HCT116 (cell line): ENCODE measurements around the gene GNB5. TPM values are rescaled to one million over a fixed set of nuclear protein-coding genes. Genes with fewer than 3 reads are reported as not detected.

Experiments
- ATAC-seq: fragments of 200-7000 bp; cut with Tn5 transposase; 2 replicates; pipeline ENCODE4 v1.9.1; 2020; ENCODE audit warnings: mild to moderate bottlenecking, moderate library complexity
- BruUV-seq: library from RNA; stranded (reverse); fragments of 400-500 nt; replicated peaks from 2 replicates; lab custom pipeline; 2021; lab: Mats Ljungman, UMichigan
- CTCF ChIA-PET: fragments of 300-600 bp; sonication (Branson Sonifier 250); formaldehyde crosslinking; loops from one replicate; lab custom pipeline; 2021; ENCODE audit warnings: antibody characterized with exemption; lab: Charles Lee
- POLR2A ChIA-PET: fragments of 300-600, 350-600 bp; sonication (Branson Sonifier 250); formaldehyde crosslinking; loops from one replicate; lab custom pipeline; 2021; ENCODE audit warnings: antibody characterized with exemption; lab: Charles Lee
- RAD21 ChIA-PET, 2 experiments: fragments of 300-600 bp; sonication (Branson Sonifier 250); formaldehyde crosslinking; loops; one replicate each; lab custom pipeline; 2023; ENCODE audit warnings: low total read pairs in 2 of 2; ENCODE audit not compliant: uncharacterized antibody in 2 of 2, unreplicated experiment in 2 of 2, low non-redundant PET in 1 of 2; lab: Charles Lee
- DNase-seq: peaks from one replicate; pipeline ENCODE4 v3.0.0-alpha.2; 2010; ENCODE audit warnings: low read depth, low spot score
- H2AFZ ChIP-seq: fragments of 200-600 bp; shearing (Covaris generic), sonication (generic); 2 replicates; pipeline ENCODE4 v1.6.1; 2017; ENCODE audit warnings: low read depth, mixed run types, mixed read lengths, antibody characterized with exemption, low read length; ENCODE audit not compliant: poor library complexity, severe bottlenecking
- H3K27ac ChIP-seq: 2 replicates; pipeline ENCODE4 v1.5.1; 2012; ENCODE audit warnings: low read depth, low read length
- H3K27me3 ChIP-seq: fragments of 200-600 bp; sonication (generic); 2 replicates; pipeline ENCODE4 v1.6.1; 2016; ENCODE audit warnings: mixed run types, low read length, mixed read lengths; ENCODE audit not compliant: insufficient read depth
- H3K36me3 ChIP-seq, 2 experiments: fragments of 200-500 bp in 1 of 2; fragments of 200-600 bp in 1 of 2; sonication (Bioruptor generic) in 1 of 2; sonication (generic) in 1 of 2; 2 replicates each; pipeline versions ENCODE4 v1.5.1 to v1.6.1; 2014 to 2016; ENCODE audit warnings: low read length in 2 of 2, inconsistent platforms in 1 of 2, mixed read lengths in 1 of 2, mixed run types in 1 of 2; ENCODE audit not compliant: insufficient read depth in 2 of 2, control insufficient read depth in 1 of 2
- H3K4me1 ChIP-seq, 2 experiments: fragments of 200-600 bp in 1 of 2; sonication (generic) in 1 of 2; 2 replicates each; pipeline versions ENCODE4 v1.5.1 to v1.6.1; 2012 to 2017; ENCODE audit warnings: low read length in 2 of 2, inconsistent platforms in 1 of 2, mild to moderate bottlenecking in 1 of 2, mixed read lengths in 1 of 2, mixed run types in 1 of 2, moderate library complexity in 1 of 2; ENCODE audit not compliant: insufficient read depth in 2 of 2, control insufficient read depth in 1 of 2
- H3K4me2 ChIP-seq: fragments of 200-600 bp; sonication (generic); 2 replicates; pipeline ENCODE4 v1.6.1; 2017; ENCODE audit warnings: mixed run types, low read length, mixed read lengths
- H3K4me3 ChIP-seq, 2 experiments: fragments of 200-600 bp in 1 of 2; sonication (generic) in 1 of 2; replicated peaks in 1 of 2; 2 replicates each; pipeline ENCODE4 v1.5.1; 2011 to 2016; ENCODE audit warnings: low read length in 2 of 2, control low read depth in 1 of 2, low read depth in 1 of 2, mild to moderate bottlenecking in 1 of 2, mixed read lengths in 1 of 2, mixed run types in 1 of 2
- H3K79me2 ChIP-seq: fragments of 200-600 bp; sonication (generic); 2 replicates; pipeline ENCODE4 v1.6.1; 2017; ENCODE audit warnings: mild to moderate bottlenecking, mixed run types, low read length, moderate library complexity, mixed read lengths; ENCODE audit not compliant: insufficient read depth
- H3K9ac ChIP-seq: fragments of 200-600 bp; sonication (generic); 2 replicates; pipeline ENCODE4 v1.6.1; 2016; ENCODE audit warnings: low read length, mixed read lengths
- H3K9me2 ChIP-seq: fragments of 200-600 bp; sonication (generic), shearing (Covaris generic); 2 replicates; pipeline ENCODE4 v1.6.1; 2017; ENCODE audit warnings: mixed run types, mild to moderate bottlenecking, moderate library complexity; ENCODE audit not compliant: insufficient read depth
- H3K9me3 ChIP-seq, 2 experiments: fragments of 200-500 bp in 1 of 2; fragments of 200-600 bp in 1 of 2; sonication (Bioruptor generic) in 1 of 2; sonication (generic) in 1 of 2; 2 replicates each; pipeline ENCODE4 v1.6.1; 2014 to 2017; ENCODE audit warnings: low read length in 2 of 2, mixed read lengths in 2 of 2, inconsistent platforms in 1 of 2, low read depth in 1 of 2, mild to moderate bottlenecking in 1 of 2, mixed run types in 1 of 2, moderate library complexity in 1 of 2; ENCODE audit not compliant: control insufficient read depth in 1 of 2, insufficient read depth in 1 of 2
- H4K20me1 ChIP-seq: fragments of 200-600 bp; sonication (generic), shearing (Covaris generic); 2 replicates; pipeline ENCODE4 v1.6.1; 2017; ENCODE audit warnings: mixed run types, mild to moderate bottlenecking, moderate library complexity; ENCODE audit not compliant: insufficient read depth
- CBX3 ChIP-seq: IDR thresholded peaks from 2 replicates; pipeline ENCODE4 v1.6.1; 2012; ENCODE audit warnings: low read depth
- EGR1 ChIP-seq: IDR thresholded peaks from 2 replicates; pipeline ENCODE4 v1.6.1; 2012; ENCODE audit warnings: low read depth
- ELF1 ChIP-seq: IDR thresholded peaks from 2 replicates; pipeline ENCODE4 v1.6.1; 2012; ENCODE audit warnings: low read depth, borderline replicate concordance
- EZH2 ChIP-seq: fragments of 200-600 bp; sonication (generic); IDR thresholded peaks from 2 replicates; pipeline ENCODE4 v1.6.1; 2017; ENCODE audit warnings: antibody characterized with exemption, mixed run types
- EZH2phosphoT487 ChIP-seq: fragments of 200-600 bp; IDR thresholded peaks from 2 replicates; pipeline ENCODE4 v1.6.1; 2018; ENCODE audit warnings: antibody characterized with exemption, borderline replicate concordance
- FOSL1 ChIP-seq: IDR thresholded peaks from 2 replicates; pipeline ENCODE4 v1.6.1; 2012; ENCODE audit warnings: low read depth
- JUND ChIP-seq: IDR thresholded peaks from 2 replicates; pipeline ENCODE4 v1.6.1; 2012
- POLR2A ChIP-seq: IDR thresholded peaks from 2 replicates; pipeline ENCODE4 v1.7.0; 2011; ENCODE audit warnings: borderline replicate concordance; ENCODE audit not compliant: insufficient read depth, insufficient read length; ENCODE audit errors: extremely low read depth
- POLR2AphosphoS5 ChIP-seq: IDR thresholded peaks from 2 replicates; pipeline ENCODE4 v1.6.1; 2011; ENCODE audit warnings: mild to moderate bottlenecking, low read depth, low read length, moderate library complexity
- RAD21 ChIP-seq: IDR thresholded peaks from 2 replicates; pipeline ENCODE4 v1.6.1; 2012; ENCODE audit warnings: low read depth, mild to moderate bottlenecking
- SIN3A ChIP-seq: IDR thresholded peaks from 2 replicates; pipeline ENCODE4 v1.6.1; 2012; ENCODE audit warnings: low read depth
- TCF7L2 ChIP-seq: IDR thresholded peaks from 2 replicates; pipeline ENCODE4 v1.7.0; 2011; ENCODE audit warnings: borderline replicate concordance, inconsistent platforms; ENCODE audit not compliant: insufficient read depth, insufficient read length; ENCODE audit errors: extremely low read depth
- YY1 ChIP-seq: IDR thresholded peaks from 2 replicates; pipeline ENCODE4 v1.6.1; 2011; ENCODE audit warnings: low read length, low read depth, moderate library complexity, mild to moderate bottlenecking; ENCODE audit not compliant: insufficient replicate concordance; ENCODE audit errors: extremely low read depth
- ZNF274 ChIP-seq: fragments of 200-500 bp; sonication (Bioruptor generic); IDR thresholded peaks from 2 replicates; pipeline ENCODE4 v1.6.1; 2014; ENCODE audit warnings: mild to moderate bottlenecking, low read depth, low read length, inconsistent platforms
- intact Hi-C: fragments of 100-400 bp; cut with micrococcal nuclease; formaldehyde crosslinking; loops from 2 replicates; pipeline ENCODE4 v1.10.0; 2022
- total RNA-seq: library from RNA; stranded (reverse); gene quantifications from one replicate; pipeline ENCODE4 v1.2.1, GENCODE V29; 2021; ENCODE audit not compliant: unreplicated experiment
- TF ChIP-seq, protein P1 (sequence below): IDR thresholded peaks from 2 replicates; pipeline ENCODE4 v1.6.1; 2011; ENCODE audit warnings: mild to moderate bottlenecking, low read length, moderate library complexity; ENCODE audit not compliant: insufficient replicate concordance; ENCODE audit errors: extremely low read depth
- TF ChIP-seq, protein P2 (sequence below), 3 experiments: fragments of 200-600 bp in 1 of 3; sonication (generic) in 1 of 3; IDR thresholded peaks in 2 of 3; conservative IDR thresholded peaks in 1 of 3; 2 replicates each; pipeline ENCODE4 v1.5.1; 2012 to 2017; ENCODE audit warnings: low read depth in 2 of 3, low read length in 2 of 3, antibody characterized with exemption in 1 of 3, borderline replicate concordance in 1 of 3, control low read depth in 1 of 3, mild to moderate bottlenecking in 1 of 3, mixed read lengths in 1 of 3, mixed run types in 1 of 3, moderate library complexity in 1 of 3; ENCODE audit not compliant: insufficient read depth in 1 of 3
- TF ChIP-seq, protein P3 (sequence below): IDR thresholded peaks from 2 replicates; pipeline ENCODE4 v1.6.1; 2012
- TF ChIP-seq, protein P4 (sequence below): IDR thresholded peaks from 2 replicates; pipeline ENCODE4 v1.6.1; 2012; ENCODE audit warnings: low read depth
- TF ChIP-seq, protein P5 (sequence below): IDR thresholded peaks from 2 replicates; pipeline ENCODE4 v1.6.1; 2012

The GNB5 gene
- total RNA-seq, 1 experiment from 2014 or later, result 27.6 TPM

DNA sequence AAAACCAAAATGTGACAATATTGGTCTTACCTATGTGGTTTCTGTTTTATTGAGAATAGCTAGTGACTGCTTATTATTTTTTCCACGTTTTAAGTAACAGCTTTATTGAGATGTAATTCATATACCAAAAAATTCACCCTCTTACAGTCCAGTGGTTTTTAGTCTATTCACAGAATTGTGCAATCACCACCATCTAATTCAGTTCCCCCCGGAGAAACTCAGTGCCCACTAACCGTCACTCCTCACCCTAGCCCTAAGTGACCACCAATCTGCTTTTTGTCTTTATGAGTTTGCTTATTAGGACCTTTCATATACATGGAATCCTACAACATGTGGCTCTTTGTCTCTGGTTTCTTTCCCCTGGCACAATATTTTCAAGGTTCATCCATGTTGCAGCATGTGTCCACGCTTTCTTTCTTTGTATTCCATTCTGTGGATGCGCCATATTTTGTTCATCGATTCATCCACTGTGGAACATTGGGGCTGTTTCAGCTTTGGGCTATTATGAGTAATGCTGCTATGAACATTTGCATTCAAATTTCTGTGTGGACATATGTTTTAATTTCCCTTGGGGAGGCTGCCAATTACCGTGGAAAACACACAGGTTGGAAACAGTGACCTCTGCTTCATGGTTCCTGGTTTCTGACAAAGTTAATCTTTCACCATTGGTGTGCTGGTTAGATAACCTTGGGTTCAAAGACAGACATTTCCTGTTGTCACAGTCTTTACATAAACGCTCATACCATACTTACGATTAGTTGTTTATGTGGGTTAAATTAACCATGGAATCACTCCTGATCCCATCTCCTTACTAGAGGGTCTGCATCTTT is 75.4 kb downstream of the GNB5 start:
- CTCF ChIA-PET, result interaction anchor here (1.3 kb wide), 1 partner anchor 37 kb away, joined by 3 read pairs; no protein-coding TSS in a partner anchor

More for the DNA sequence above, 75.4 kb downstream of the GNB5 start:
- H3K4me1 ChIP-seq, result no peaks in the 10 kb centered on the region
- no peak overlapping the region for H3K4me2 ChIP-seq
- H3K27ac ChIP-seq, result no peak overlapping the region
- TF ChIP-seq FOSL1 (no peak), TCF7L2 (no peak), SIN3A (no peak), POLR2A (no peak), CBX3 (no peak), POLR2AphosphoS5 (no peak), ZNF274 (no peak), ELF1 (no peak), EZH2phosphoT487 (no peak), RAD21 (no peak), EGR1 (no peak), EZH2 (no peak), YY1 (no peak), JUND (no peak)
- TF ChIP-seq, protein P1, sequence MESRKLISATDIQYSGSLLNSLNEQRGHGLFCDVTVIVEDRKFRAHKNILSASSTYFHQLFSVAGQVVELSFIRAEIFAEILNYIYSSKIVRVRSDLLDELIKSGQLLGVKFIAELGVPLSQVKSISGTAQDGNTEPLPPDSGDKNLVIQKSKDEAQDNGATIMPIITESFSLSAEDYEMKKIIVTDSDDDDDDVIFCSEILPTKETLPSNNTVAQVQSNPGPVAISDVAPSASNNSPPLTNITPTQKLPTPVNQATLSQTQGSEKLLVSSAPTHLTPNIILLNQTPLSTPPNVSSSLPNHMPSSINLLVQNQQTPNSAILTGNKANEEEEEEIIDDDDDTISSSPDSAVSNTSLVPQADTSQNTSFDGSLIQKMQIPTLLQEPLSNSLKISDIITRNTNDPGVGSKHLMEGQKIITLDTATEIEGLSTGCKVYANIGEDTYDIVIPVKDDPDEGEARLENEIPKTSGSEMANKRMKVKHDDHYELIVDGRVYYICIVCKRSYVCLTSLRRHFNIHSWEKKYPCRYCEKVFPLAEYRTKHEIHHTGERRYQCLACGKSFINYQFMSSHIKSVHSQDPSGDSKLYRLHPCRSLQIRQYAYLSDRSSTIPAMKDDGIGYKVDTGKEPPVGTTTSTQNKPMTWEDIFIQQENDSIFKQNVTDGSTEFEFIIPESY, result no peak
- TF ChIP-seq, protein P2, sequence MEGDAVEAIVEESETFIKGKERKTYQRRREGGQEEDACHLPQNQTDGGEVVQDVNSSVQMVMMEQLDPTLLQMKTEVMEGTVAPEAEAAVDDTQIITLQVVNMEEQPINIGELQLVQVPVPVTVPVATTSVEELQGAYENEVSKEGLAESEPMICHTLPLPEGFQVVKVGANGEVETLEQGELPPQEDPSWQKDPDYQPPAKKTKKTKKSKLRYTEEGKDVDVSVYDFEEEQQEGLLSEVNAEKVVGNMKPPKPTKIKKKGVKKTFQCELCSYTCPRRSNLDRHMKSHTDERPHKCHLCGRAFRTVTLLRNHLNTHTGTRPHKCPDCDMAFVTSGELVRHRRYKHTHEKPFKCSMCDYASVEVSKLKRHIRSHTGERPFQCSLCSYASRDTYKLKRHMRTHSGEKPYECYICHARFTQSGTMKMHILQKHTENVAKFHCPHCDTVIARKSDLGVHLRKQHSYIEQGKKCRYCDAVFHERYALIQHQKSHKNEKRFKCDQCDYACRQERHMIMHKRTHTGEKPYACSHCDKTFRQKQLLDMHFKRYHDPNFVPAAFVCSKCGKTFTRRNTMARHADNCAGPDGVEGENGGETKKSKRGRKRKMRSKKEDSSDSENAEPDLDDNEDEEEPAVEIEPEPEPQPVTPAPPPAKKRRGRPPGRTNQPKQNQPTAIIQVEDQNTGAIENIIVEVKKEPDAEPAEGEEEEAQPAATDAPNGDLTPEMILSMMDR (IDR thresholded peaks at IDR 0.05 in 2 of 3, conservative IDR thresholded peaks at IDR 0.05 in 1 of 3; ENCODE audit: borderline replicate concordance in 1 of 3, insufficient read depth in 1 of 3, low read depth in 2 of 3, low read length in 2 of 3), result no peak
- TF ChIP-seq, protein P3, sequence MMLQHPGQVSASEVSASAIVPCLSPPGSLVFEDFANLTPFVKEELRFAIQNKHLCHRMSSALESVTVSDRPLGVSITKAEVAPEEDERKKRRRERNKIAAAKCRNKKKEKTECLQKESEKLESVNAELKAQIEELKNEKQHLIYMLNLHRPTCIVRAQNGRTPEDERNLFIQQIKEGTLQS, result no peak
- TF ChIP-seq, protein P4, sequence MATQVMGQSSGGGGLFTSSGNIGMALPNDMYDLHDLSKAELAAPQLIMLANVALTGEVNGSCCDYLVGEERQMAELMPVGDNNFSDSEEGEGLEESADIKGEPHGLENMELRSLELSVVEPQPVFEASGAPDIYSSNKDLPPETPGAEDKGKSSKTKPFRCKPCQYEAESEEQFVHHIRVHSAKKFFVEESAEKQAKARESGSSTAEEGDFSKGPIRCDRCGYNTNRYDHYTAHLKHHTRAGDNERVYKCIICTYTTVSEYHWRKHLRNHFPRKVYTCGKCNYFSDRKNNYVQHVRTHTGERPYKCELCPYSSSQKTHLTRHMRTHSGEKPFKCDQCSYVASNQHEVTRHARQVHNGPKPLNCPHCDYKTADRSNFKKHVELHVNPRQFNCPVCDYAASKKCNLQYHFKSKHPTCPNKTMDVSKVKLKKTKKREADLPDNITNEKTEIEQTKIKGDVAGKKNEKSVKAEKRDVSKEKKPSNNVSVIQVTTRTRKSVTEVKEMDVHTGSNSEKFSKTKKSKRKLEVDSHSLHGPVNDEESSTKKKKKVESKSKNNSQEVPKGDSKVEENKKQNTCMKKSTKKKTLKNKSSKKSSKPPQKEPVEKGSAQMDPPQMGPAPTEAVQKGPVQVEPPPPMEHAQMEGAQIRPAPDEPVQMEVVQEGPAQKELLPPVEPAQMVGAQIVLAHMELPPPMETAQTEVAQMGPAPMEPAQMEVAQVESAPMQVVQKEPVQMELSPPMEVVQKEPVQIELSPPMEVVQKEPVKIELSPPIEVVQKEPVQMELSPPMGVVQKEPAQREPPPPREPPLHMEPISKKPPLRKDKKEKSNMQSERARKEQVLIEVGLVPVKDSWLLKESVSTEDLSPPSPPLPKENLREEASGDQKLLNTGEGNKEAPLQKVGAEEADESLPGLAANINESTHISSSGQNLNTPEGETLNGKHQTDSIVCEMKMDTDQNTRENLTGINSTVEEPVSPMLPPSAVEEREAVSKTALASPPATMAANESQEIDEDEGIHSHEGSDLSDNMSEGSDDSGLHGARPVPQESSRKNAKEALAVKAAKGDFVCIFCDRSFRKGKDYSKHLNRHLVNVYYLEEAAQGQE, result no peak
- TF ChIP-seq, protein P5, sequence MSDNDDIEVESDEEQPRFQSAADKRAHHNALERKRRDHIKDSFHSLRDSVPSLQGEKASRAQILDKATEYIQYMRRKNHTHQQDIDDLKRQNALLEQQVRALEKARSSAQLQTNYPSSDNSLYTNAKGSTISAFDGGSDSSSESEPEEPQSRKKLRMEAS, result no peak
- no peak overlapping the region for H3K9ac ChIP-seq
- BruUV-seq, result no TSS peak
- ChIA-PET RAD21 (no interaction called here), POLR2A (no interaction called here)
- intact Hi-C loops, result no loop called here
- no peak for DNase-seq
- H3K4me3 ChIP-seq, result no peak overlapping the region
- no peaks in the 10 kb centered on the region for H3K27me3 ChIP-seq
- no peaks in the 10 kb centered on the region for H3K9me3 ChIP-seq
- no peaks in the 10 kb centered on the region for H4K20me1 ChIP-seq
- H3K9me2 ChIP-seq, result no peaks in the 10 kb centered on the region
- no peak for ATAC-seq
- H3K36me3 ChIP-seq, result no peaks in the 10 kb centered on the region
- H3K79me2 ChIP-seq, result no peaks in the 10 kb centered on the region
- no peak overlapping the region for H2AFZ ChIP-seq
